ENCODE data around the gene PIK3R2.

The PIK3R2 gene

DNA sequence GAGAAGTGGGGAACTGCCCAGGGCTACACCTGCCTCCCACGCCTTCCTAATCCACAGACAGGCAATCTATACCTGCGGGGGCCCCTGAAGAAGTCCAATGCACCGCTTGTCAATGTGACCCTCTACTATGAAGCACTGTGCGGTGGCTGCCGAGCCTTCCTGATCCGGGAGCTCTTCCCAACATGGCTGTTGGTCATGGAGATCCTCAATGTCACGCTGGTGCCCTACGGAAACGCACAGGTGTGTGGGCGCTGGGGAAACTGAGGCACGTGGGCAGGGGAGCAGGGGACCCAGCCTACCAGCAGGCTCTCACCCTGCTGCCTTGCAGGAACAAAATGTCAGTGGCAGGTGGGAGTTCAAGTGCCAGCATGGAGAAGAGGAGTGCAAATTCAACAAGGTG lies 22.0 kb downstream of the PIK3R2 start:
- DNase-seq: no peak

DNA sequence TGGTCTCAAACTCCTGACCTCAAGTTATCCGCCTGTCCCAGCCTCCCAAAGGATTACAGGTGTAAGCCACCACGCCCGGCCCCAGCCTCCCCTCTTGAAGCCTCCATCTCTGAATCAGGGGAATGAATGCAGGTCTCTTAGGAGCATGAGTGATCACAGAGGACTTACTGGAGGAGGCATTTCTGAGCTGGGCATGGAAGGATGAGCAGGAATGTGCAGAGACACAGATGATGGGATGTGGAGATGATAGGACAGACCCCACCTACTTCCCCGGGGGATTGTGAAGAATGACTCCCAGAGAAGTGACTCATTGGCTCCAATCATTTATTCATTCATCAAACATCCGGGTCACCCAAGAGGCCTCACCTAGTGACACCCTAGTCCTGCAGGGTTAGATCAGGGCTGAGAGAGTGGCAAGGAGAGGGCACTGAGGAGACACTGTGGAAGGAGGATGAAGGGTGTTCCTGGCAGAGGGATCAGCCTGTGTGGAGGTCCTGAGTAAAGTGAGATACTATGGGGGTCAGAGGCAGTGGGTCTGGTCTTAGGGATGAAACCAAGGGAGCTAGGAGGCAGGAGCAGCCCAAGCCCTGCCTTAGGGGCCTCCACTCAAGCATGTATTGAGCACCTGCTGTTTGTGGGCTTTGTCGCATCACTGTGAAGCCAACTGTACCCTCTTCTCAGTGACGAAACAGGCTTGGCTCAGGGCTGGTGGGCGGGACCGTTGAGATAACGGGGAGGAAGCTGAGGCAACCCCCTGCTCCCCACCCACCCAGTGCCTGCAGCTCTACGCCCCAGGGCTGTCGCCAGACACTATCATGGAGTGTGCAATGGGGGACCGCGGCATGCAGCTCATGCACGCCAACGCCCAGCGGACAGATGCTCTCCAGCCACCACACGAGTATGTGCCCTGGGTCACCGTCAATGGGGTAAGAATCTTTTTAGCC lies 23.7 kb downstream of the PIK3R2 start:
- DNase-seq: no peak

DNA sequence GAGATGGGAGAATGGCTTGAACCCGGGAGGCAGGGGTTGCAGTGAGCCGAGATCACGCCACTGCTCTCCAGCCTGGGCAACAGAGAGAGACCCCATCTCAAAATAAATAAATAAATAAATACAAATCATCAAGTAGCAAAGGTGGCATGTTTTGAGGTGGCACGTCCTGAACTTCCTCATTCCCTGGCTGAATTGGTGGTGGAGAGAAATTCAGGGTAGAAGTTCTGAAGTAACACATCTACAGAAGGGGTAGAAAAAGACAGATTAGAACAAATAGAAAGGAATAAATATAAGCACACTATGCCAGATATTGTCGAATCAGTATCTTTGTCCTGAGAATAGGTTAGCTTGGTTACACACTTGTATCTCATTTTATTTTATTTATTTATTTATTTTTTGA lies 27.0 kb downstream of the PIK3R2 start:
- no peak for DNase-seq

GRCh38 chr19:18183529-18183928 lies 30.6 kb downstream of the PIK3R2 start:
- no peak for DNase-seq

DNA sequence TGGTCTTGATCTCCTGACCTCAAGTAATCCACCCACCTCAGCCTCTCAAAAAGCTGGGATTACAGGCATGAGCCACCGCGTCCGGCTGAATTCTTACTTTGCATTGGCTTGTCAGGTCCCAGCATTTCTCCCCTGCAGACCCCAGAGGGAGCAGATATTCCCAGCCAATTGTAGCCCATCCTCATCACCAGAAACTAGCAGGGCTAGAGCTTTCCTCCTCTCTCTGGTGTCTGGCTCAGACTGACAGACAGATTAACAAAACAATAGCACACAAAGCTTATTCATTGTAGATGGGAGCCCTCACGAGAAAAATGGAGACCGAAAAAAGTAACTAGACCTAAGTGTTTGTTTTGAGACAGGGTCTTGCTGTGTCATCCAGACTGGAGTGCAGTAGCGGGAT lies 32.6 kb downstream of the PIK3R2 start:
- no peak for DNase-seq

- DNase-seq: no peak
Measured at GRCh38 chr19:18190278-18190677, 37.3 kb downstream of the PIK3R2 start.

DNA sequence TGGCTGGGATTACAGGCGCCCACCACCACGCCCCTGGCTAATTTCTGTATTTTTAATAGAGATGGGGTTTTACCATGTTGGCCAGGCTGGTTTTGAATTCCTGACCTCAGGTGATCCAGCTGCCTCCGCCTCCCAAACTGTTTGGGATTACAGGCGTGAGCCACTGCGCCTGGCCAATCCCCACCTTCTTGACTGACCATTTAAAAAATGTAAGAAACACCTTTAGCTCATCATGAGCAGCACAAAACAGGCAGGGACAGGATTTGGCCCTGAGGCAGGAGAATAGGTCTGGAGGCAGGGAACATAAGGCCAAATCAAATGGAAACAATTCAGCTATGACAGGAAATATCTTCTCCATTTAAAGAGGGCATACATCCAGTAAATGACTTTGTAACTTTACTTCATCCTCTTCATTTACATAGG lies 38.7 kb downstream of the PIK3R2 start:
- no peak for DNase-seq

GRCh38 chr19:18192673-18193387 lies 39.9 kb downstream of the PIK3R2 start, which contains the start of gene MPV17L2:
Gene MPV17L2 (plus strand): TSS chr19:18193218. CDS start chr19:18193282, 64 bp downstream.
- DNase-seq: peak; percentile 100

DNA sequence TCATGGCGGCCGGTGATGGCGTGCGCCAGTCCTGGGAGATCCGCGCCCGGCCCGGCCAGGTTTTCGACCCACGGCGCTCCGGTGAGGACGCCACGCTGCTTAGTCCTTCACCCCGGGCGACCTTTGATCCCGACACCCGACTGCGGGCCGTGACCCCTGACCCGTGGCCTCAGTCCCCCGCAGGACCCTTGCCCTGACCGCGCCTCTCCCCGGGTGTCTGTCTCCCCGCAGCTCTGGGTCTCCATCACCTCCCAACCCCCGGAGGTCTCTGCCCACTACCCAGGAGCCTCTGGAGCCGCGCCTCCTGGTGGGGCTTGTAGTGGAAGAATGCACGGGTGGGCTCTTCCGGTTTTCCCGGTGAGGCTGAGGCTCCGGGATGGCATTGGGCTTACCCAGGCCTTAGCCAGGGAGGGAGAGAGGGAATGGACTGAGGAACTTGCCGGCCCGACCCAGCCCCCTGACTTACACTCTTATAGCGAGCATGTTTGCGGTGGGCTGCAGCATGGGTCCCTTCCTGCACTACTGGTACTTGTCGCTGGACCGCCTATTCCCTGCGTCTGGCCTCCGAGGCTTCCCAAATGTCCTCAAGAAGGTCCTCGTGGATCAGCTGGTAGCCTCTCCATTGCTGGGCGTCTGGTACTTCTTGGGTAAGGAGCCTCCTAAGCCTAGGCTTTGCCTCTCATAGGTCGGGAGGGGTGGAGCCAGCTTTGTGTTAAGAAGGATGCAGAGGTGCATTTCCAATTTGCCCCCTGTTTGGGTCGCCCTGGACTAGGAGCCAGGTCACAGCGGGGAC lies 40.6 kb downstream of the PIK3R2 start:
- no peak for DNase-seq

GRCh38 chr19:18194181-18194530 lies 41.2 kb downstream of the PIK3R2 start:
- no peak for DNase-seq

DNA sequence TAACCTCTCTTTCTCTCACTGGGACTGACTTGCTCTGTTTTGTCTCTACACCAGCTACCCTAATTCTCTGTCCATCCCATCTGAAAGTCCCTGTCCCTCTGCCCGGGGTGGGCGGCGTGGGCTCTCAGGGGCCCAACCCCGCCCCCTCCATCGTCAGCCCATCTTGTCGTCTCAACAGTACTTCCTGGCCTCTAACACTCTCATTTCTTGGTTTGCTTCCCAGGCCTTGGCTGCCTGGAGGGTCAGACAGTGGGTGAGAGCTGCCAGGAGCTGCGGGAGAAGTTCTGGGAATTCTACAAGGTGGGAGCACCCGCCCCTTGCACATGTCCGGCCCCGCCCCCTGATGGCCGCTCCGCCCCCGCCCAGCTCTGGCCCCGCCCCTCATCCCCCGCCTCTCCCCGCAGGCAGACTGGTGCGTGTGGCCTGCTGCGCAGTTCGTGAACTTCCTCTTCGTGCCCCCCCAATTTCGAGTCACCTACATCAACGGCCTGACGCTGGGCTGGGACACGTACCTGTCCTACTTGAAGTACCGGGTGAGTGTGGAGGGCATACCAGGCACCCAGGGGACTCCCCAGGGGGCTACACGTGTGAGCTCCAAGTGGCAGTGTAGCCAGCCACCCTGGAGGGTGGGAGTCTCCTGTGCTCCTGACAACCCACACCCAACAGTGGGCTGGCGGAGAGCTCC lies 41.7 kb downstream of the PIK3R2 start:
- DNase-seq: peak; percentile 65

DNA sequence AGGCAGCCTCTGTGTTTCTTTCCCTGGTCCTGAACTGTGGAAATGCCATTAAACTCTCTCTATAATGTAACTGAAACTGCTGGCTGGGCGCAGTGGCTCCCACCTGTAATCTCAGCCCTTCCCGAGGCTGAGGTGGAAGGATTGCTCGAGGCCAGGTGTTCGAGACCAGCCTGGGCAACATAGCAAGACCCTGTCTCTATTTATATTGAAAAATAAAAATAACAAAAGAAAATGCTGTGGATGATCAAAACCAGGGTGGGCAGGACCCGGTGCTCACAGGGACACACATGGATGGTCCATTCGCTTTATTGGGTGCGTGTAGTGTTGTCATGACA lies 43.5 kb downstream of the PIK3R2 start:
- DNase-seq: no peak

DNA sequence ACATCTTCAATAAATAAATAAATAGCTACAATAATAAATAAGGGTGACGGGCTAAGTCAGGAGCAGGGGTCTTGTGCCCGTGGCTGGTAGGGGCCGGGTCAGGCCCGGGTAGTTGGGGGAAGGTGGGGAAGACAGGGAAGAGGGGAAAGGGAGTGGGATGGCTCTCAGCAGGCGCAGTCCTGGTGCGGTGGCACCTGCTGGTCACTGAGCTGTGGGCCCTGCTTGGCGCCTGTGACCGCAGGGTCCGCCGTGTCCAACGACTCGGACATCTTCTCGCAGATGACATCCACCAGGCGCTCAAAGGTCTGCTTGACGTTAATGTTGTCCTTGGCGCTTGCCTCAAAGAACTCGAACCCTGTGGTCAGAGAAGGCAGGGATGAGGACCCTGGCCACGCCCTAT lies 44.3 kb downstream of the PIK3R2 start:
- DNase-seq: no peak

DNA sequence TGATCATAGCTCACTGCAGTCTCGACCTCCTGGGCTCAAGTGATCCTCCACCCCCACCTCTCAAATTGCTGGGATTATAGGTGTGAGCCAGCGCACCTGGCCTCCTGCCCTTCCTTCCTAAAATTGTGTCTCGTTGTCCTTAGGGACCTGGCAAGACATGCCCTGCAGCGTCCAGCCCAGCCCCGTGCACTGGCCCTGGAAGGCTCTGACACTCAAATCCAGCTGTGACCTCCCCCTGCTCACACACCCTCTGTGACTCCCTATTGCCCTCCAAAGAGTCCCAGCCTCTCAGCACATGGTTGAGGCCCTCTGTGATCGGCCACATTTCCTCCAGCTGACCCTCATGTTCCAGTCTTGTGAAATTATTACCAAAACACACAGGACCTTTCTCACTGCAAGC lies 45.0 kb downstream of the PIK3R2 start:
- DNase-seq: no peak

DNA sequence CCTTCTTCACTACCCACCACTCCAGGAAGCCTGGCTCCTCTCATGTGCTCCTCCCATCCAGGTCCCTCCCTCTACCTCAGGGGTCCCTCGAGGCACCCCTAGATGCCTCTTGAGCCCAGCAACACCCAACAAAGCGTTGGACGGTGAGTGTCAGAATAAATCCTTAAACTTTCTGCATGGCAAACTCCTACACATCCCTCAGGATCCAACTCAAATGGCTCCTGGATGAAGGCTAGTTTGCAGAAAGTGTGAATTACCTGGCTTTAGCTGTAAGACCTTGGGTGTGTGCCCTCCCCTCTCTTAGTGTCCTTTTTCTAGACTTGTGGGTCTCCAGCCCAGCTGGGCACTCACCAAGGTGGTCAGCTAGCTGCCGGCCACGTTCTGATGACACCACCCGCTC lies 45.4 kb downstream of the PIK3R2 start:
- no peak for DNase-seq

DNA sequence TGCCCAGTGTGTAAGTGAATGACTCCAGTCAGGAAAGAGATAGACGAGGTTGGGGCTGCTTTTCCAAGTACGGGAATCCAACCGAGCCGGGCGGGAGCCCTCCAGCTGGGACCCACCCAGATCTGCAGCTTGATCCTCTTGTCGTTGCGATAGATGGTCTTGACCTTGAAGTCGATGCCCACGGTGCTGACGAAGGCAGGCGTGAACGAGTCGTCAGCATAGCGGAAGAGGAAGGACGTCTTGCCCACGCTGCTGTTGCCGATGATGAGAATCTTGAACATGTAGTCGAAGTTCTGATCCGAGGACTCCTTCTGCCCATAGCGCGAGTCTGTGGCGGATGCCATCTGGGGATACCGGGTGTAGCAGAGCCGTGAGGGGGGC lies 49.4 kb downstream of the PIK3R2 start:
- DNase-seq: no peak

DNA sequence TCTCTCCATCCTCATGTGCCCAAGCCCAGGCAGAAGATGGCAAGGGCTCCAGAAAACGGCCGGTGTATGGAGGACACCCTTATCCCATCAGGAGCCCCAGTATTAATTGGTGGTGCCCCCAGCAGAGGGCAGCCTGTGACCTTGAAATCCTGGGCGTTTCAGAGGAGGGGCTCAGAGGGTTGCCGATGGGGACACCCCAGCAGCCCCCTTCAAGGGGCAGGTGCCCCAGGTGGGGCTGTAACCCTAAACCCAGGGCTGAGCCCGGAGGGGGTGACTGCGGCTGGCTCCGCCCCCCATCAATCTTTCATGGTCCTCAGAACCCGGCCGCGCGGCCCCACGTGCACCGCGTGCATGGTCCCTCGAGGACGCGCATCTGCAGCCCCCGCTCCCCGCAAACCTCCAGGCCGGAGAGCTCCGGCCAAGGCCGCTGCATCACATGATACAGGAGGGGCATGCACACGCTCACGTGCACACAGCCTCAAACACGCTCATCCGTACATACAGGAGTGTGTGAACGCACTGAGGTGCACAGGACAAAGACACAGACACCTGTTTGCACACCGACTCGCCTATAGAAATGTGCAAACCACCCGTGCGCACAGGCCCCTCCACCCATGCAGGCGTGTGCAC lies 49.9 kb downstream of the PIK3R2 start:
- no peak for DNase-seq

DNA sequence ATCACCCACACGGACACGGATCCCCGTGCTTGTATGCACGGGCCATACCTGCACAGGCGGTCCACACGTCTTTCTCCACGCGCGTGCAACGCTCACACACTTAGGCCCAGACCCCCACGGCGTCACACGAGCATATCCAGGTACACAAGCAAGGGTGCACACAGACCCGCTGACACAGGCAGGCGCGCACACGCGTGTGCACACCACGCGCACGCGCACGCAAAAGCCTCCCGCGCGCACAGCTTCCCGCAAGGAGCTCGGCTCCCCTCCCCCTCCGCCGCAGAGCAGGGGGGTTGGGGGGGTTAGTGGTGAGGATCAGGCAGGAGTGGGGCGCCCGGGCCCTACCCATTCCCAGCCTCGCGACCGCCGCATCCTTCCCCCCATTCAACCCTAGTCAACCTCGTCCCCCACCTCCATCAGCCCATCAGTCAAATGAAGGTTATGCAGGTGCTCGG lies 50.5 kb downstream of the PIK3R2 start:
- DNase-seq: peak; percentile 58

DNA sequence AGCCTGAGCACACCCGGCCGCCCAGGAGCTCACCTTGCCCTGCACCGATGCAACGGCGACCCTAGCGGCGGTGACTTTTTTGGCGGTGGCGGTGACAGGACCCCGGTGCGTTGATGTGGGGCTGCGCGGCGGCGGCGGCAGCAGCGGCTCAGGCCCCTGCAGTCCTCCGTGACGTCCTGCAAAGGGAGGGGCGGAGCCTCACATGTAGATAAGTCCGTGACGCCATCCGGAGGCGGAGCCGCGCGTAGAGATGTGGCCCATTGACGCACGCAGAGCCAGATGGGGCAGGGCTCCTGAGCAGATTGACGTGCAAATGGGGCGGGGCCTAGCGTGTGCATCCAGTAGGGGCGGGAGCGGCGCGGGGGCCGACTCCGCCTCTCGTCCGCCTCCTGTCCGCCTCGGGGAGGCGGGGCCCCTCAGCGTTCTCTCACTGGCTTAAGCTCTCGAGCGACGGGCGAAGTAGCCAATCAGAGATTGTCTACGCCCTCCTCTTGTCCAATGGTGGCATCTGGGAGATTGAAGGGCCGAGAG lies 51.0 kb downstream of the PIK3R2 start, which contains the start of gene RAB3A:
TSS of gene RAB3A (minus strand) at position 180 of the 531 bp plus-strand sequence. CDS start 1,302 bp downstream, outside the sequence.
- peak; percentile 100 for DNase-seq

- DNase-seq: peak; percentile 66
Measured at GRCh38 chr19:18204394-18205199, 51.6 kb downstream of the PIK3R2 start.
